Measurements from ENCODE around the gene CLDN5. TPM values are rescaled to one million over a fixed set of nuclear protein-coding genes. Genes with fewer than 3 reads are reported as not detected.

Gene CLDN5
- total and polyA plus RNA-seq, 4 donors: 157 to 548 (median 364) TPM

- no peak overlapping the region for H3K4me3 ChIP-seq
- ATAC-seq (ENCODE audit: insufficient read depth, low FRiP score) (no peak), DNase-seq (no peak)
- H3K27me3 ChIP-seq (ENCODE audit: control insufficient read depth in 3 of 3, insufficient read depth in 3 of 3, low read length in 2 of 3): no peaks in the 10 kb centered on the region
- H3K36me3 ChIP-seq (ENCODE audit: control insufficient read depth in 4 of 4, insufficient read depth in 4 of 4, low read length in 4 of 4): no peaks in the 10 kb centered on the region
- WGBS, 2 donors: 94 to 95% methylated on average over 10 of the region's 10 CpGs
- no peak overlapping the region for H3K27ac ChIP-seq (ENCODE audit: low read depth in 1 of 2, low read length in 1 of 2)
- peaks cover 0 to 3% (median 0%) of the 10 kb centered on the region in 5 donors for H3K4me1 ChIP-seq (ENCODE audit: control insufficient read depth in 5 of 5, insufficient read depth in 5 of 5, low read length in 5 of 5)
- no peaks in the 10 kb centered on the region for H3K9me3 ChIP-seq (ENCODE audit: control insufficient read depth in 4 of 4, insufficient read depth in 3 of 4, low read length in 3 of 4)
- no peak overlapping the region for H3K9ac ChIP-seq (ENCODE audit: insufficient read depth in 1 of 2, low read length in 2 of 2)
- TF ChIP-seq, protein P1, sequence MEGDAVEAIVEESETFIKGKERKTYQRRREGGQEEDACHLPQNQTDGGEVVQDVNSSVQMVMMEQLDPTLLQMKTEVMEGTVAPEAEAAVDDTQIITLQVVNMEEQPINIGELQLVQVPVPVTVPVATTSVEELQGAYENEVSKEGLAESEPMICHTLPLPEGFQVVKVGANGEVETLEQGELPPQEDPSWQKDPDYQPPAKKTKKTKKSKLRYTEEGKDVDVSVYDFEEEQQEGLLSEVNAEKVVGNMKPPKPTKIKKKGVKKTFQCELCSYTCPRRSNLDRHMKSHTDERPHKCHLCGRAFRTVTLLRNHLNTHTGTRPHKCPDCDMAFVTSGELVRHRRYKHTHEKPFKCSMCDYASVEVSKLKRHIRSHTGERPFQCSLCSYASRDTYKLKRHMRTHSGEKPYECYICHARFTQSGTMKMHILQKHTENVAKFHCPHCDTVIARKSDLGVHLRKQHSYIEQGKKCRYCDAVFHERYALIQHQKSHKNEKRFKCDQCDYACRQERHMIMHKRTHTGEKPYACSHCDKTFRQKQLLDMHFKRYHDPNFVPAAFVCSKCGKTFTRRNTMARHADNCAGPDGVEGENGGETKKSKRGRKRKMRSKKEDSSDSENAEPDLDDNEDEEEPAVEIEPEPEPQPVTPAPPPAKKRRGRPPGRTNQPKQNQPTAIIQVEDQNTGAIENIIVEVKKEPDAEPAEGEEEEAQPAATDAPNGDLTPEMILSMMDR (IDR thresholded peaks at IDR 0.05; ENCODE audit: control extremely low read depth, extremely low read depth): no peak
Observed at GRCh38 chr22:19508024-19508776, 16.0 kb downstream of the CLDN5 start.

DNA sequence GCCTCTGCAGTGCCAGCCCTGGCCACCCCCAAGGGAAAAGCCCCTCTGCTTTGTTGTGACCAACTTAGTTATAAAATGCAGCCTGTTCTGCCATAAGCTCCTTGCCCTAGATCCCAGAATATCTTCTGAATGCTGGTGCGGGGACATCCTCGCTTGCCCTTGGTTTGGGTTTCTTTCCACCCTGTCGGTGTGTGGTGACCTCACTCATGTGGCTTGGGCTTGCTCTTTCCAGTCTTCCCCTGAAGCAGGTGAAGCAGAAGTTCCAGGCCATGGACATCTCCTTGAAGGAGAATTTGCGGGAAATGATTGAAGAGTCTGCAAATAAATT, 16.7 kb downstream of the CLDN5 start:
- ATAC-seq (ENCODE audit: insufficient read depth, low FRiP score): no peak
- 97 to 99% methylated on average over 4 of the region's 4 CpGs for WGBS, 2 donors
- Histone ChIP-seq H3K4me3 (no peak overlapping the region), H3K4me1 (ENCODE audit: control insufficient read depth in 5 of 5, insufficient read depth in 5 of 5, low read length in 5 of 5) (peaks cover 0 to 3% (median 0%) of the 10 kb centered on the region in 5 donors), H3K27ac (ENCODE audit: low read depth in 1 of 2, low read length in 1 of 2) (no peak overlapping the region), H3K36me3 (ENCODE audit: control insufficient read depth in 4 of 4, insufficient read depth in 4 of 4, low read length in 4 of 4) (no peaks in the 10 kb centered on the region), H3K27me3 (ENCODE audit: control insufficient read depth in 3 of 3, insufficient read depth in 3 of 3, low read length in 2 of 3) (no peaks in the 10 kb centered on the region), H3K9ac (ENCODE audit: insufficient read depth in 1 of 2, low read length in 2 of 2) (no peak overlapping the region), H3K9me3 (ENCODE audit: control insufficient read depth in 4 of 4, insufficient read depth in 3 of 4, low read length in 3 of 4) (no peaks in the 10 kb centered on the region)
- TF ChIP-seq, protein P1 (IDR thresholded peaks at IDR 0.05; ENCODE audit: control extremely low read depth, extremely low read depth): no peak
- DNase-seq: no peak

GRCh38 chr22:19506212-19506611, 18.0 kb downstream of the CLDN5 start:
- DNase-seq (no peak), ATAC-seq (ENCODE audit: insufficient read depth, low FRiP score) (no peak)
- Histone ChIP-seq H3K4me1 (ENCODE audit: control insufficient read depth in 5 of 5, insufficient read depth in 5 of 5, low read length in 5 of 5) (peaks cover 0 to 3% (median 0%) of the 10 kb centered on the region in 5 donors), H3K36me3 (ENCODE audit: control insufficient read depth in 4 of 4, insufficient read depth in 4 of 4, low read length in 4 of 4) (no peaks in the 10 kb centered on the region), H3K27me3 (ENCODE audit: control insufficient read depth in 3 of 3, insufficient read depth in 3 of 3, low read length in 2 of 3) (no peaks in the 10 kb centered on the region), H3K9me3 (ENCODE audit: control insufficient read depth in 4 of 4, insufficient read depth in 3 of 4, low read length in 3 of 4) (no peaks in the 10 kb centered on the region), H3K4me3 (no peak overlapping the region), H3K27ac (ENCODE audit: low read depth in 1 of 2, low read length in 1 of 2) (no peak overlapping the region), H3K9ac (ENCODE audit: insufficient read depth in 1 of 2, low read length in 2 of 2) (no peak overlapping the region)
- TF ChIP-seq, protein P1 (IDR thresholded peaks at IDR 0.05; ENCODE audit: control extremely low read depth, extremely low read depth): no peak
- 92 to 95% methylated on average over 10 of the region's 10 CpGs for WGBS, 2 donors

DNA sequence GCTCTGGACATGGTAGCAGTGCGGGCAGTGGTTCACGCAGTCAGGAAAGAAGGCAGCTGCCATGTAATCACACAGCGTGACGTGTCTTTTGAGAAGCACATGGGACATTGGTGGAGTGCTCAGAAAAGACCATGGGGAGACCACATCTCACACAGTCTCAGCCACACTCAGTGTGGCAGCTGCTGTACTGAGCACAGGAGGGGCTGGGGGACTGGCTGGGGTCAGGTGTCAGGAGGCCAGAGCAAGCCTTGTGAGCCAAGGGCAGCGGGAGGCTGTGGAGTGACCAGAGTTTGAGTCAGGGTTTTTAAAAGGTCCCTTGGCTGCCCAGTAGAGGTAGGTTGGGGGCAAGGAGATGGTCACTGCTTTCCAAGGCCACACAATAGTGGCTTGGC, 18.5 kb downstream of the CLDN5 start:
- Histone ChIP-seq H3K27me3 (ENCODE audit: control insufficient read depth in 3 of 3, insufficient read depth in 3 of 3, low read length in 2 of 3) (no peaks in the 10 kb centered on the region), H3K4me1 (ENCODE audit: control insufficient read depth in 5 of 5, insufficient read depth in 5 of 5, low read length in 5 of 5) (peaks cover 0 to 3% (median 0%) of the 10 kb centered on the region in 5 donors), H3K36me3 (ENCODE audit: control insufficient read depth in 4 of 4, insufficient read depth in 4 of 4, low read length in 4 of 4) (no peaks in the 10 kb centered on the region), H3K9ac (ENCODE audit: insufficient read depth in 1 of 2, low read length in 2 of 2) (no peak overlapping the region), H3K27ac (ENCODE audit: low read depth in 1 of 2, low read length in 1 of 2) (no peak overlapping the region), H3K4me3 (no peak overlapping the region), H3K9me3 (ENCODE audit: control insufficient read depth in 4 of 4, insufficient read depth in 3 of 4, low read length in 3 of 4) (no peaks in the 10 kb centered on the region)
- ATAC-seq (ENCODE audit: insufficient read depth, low FRiP score) (no peak), DNase-seq (no peak)
- 81 to 93% methylated on average over 5 of the region's 5 CpGs for WGBS, 2 donors
- TF ChIP-seq, protein P1 (IDR thresholded peaks at IDR 0.05; ENCODE audit: control extremely low read depth, extremely low read depth): no peak
